GM12891 (cell line): ENCODE measurements around the gene NHERF1.

Experiments
- PAX5 ChIP-seq: IDR thresholded peaks from 2 replicates; pipeline ENCODE4 v1.6.1; 2011; ENCODE audit warnings: low read length, moderate library complexity, mild to moderate bottlenecking; ENCODE audit not compliant: insufficient read depth, severe bottlenecking
- POLR2A ChIP-seq: IDR thresholded peaks from 2 replicates; pipeline ENCODE4 v1.6.1; 2011; ENCODE audit warnings: low read depth, low read length, control low read depth
- POLR2AphosphoS5 ChIP-seq: IDR thresholded peaks from 2 replicates; pipeline ENCODE4 v1.6.1; 2011; ENCODE audit warnings: low read depth, low read length, control low read depth
- POU2F2 ChIP-seq: IDR thresholded peaks from 2 replicates; pipeline ENCODE4 v1.6.1; 2011; ENCODE audit warnings: low read depth, mild to moderate bottlenecking, control low read depth, low read length, moderate library complexity
- TAF1 ChIP-seq: IDR thresholded peaks from 2 replicates; pipeline ENCODE4 v1.6.1; 2011; ENCODE audit warnings: low read depth, low read length, control low read depth

DNA sequence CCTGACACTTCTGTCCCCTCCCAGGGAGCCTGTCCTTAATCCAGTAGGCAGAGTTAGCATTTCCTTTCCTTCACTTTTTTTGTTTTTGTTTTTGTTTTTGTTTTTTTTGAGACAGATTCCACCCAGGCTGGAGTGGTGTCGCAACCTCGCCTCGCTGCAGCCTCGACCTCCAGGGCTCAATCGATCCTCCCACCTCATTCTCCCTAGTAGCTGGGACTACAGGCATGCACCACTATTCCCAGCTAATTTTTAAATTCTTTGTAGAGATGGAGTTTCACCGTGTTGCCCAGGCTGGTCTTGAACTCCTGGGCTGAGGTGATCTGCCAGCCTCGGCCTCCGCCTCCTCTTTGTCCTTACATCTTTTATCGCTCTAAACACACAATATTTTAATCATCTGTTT is 4.0 kb downstream of the NHERF1 start:
- no peak for TF ChIP-seq POLR2A
- no peak for TF ChIP-seq TAF1
- no peak for TF ChIP-seq POLR2AphosphoS5
- no peak for TF ChIP-seq POU2F2
- no peak for TF ChIP-seq PAX5
